IPS-18c (cell line): Measurements from ENCODE around the gene LARP4.
"Not testable (repeated sequence)": the region's sequence is repeated elsewhere in the genome, so short reads cannot be mapped to it uniquely, and the experiment has no call there.

ENCODE experiments used
- H3K4me3 ChIP-seq: 2 replicates; pipeline ENCODE4 v1.7.0; 2013; ENCODE audit warnings: low read depth, mild to moderate bottlenecking, low read length, moderate library complexity; ENCODE audit not compliant: insufficient read depth
- H3K9me3 ChIP-seq: one replicate; pipeline ENCODE4 v1.6.1; 2013; ENCODE audit warnings: mild to moderate bottlenecking, low read length, moderate library complexity; ENCODE audit not compliant: control insufficient read depth, insufficient read depth

LARP4 gene

GRCh38 chr12:50441763-50442162, 41.1 kb downstream of the LARP4 start:
- Histone ChIP-seq H3K4me3 (no peak overlapping the region), H3K9me3 (no peaks in the 10 kb centered on the region)

GRCh38 chr12:50442178-50442908, 41.7 kb downstream of the LARP4 start:
- H3K9me3 ChIP-seq: no peaks in the 10 kb centered on the region
- no peak overlapping the region for H3K4me3 ChIP-seq

GRCh38 chr12:50449671-50450070, 49.0 kb downstream of the LARP4 start:
- H3K9me3 ChIP-seq, H3K4me3 ChIP-seq: not testable (repeated sequence)

- Histone ChIP-seq H3K4me3 (no peak overlapping the region), H3K9me3 (no peaks in the 10 kb centered on the region)
Observed at GRCh38 chr12:50452795-50453194, 52.1 kb downstream of the LARP4 start.

GRCh38 chr12:50453872-50454271, 53.2 kb downstream of the LARP4 start:
- no peaks in the 10 kb centered on the region for H3K9me3 ChIP-seq
- H3K4me3 ChIP-seq: no peak overlapping the region

GRCh38 chr12:50458606-50459005, 57.9 kb downstream of the LARP4 start:
- H3K9me3 ChIP-seq: no peaks in the 10 kb centered on the region
- H3K4me3 ChIP-seq: no peak overlapping the region

- H3K9me3 ChIP-seq: no peaks in the 10 kb centered on the region
- H3K4me3 ChIP-seq: no peak overlapping the region
Observed at GRCh38 chr12:50467439-50467838, 66.8 kb downstream of the LARP4 start.

- no peak overlapping the region for H3K4me3 ChIP-seq
- no peaks in the 10 kb centered on the region for H3K9me3 ChIP-seq
Observed at GRCh38 chr12:50477241-50477832, 76.7 kb downstream of the LARP4 start.

- H3K4me3 ChIP-seq: no peak overlapping the region
- no peaks in the 10 kb centered on the region for H3K9me3 ChIP-seq
Observed at GRCh38 chr12:50482571-50482970, 81.9 kb downstream of the LARP4 start.

GRCh38 chr12:50483488-50483887, 82.8 kb downstream of the LARP4 start:
- Histone ChIP-seq H3K9me3 (no peaks in the 10 kb centered on the region), H3K4me3 (no peak overlapping the region)

- H3K9me3 ChIP-seq: no peaks in the 10 kb centered on the region
- no peak overlapping the region for H3K4me3 ChIP-seq
Observed at GRCh38 chr12:50488801-50489200, 88.1 kb downstream of the LARP4 start.

- H3K4me3 ChIP-seq, H3K9me3 ChIP-seq: not testable (repeated sequence)
Observed at GRCh38 chr12:50498119-50498518, 97.4 kb downstream of the LARP4 start.

- peak within 1 kb of the TSS; percentile 87 for H3K4me3 ChIP-seq
Observed at GRCh38 chr12:50504798-50505674, 104.4 kb downstream of the LARP4 start, which contains the start of gene DIP2B. Gene DIP2B (plus strand): TSS chr12:50504985. CDS start chr12:50505141, 156 bp downstream.

GRCh38 chr12:50505675-50506530, 105.2 kb downstream of the LARP4 start:
- H3K4me3 ChIP-seq: peak overlapping the region; percentile 87
- no peaks in the 10 kb centered on the region for H3K9me3 ChIP-seq

More at GRCh38 chr12:50504798-50505674, 104.4 kb downstream of the LARP4 start, which contains the start of gene DIP2B:
- peaks cover 2% of the 10 kb centered on the region for H3K9me3 ChIP-seq

- H3K9me3 ChIP-seq: no peaks in the 10 kb centered on the region
- no peak overlapping the region for H3K4me3 ChIP-seq
Observed at GRCh38 chr12:50506753-50507473, 106.2 kb downstream of the LARP4 start.

GRCh38 chr12:50507474-50507838, 106.8 kb downstream of the LARP4 start:
- H3K9me3 ChIP-seq: no peaks in the 10 kb centered on the region
- no peak overlapping the region for H3K4me3 ChIP-seq
